UCSD-AML1 (cell line): ENCODE results near the gene CPTP.
A peak's percentile ranks its signal among the peaks of the same experiment; 100 is the strongest.
"Not testable (repeated sequence)": the region's sequence is repeated elsewhere in the genome, so short reads cannot be mapped to it uniquely, and the experiment has no call there.

Experiments used
- DNase-seq: peaks from one replicate; lab custom pipeline; 2025; ENCODE audit not compliant: unreplicated experiment; lab: John Stamatoyannopoulos, UW

CPTP gene

DNA sequence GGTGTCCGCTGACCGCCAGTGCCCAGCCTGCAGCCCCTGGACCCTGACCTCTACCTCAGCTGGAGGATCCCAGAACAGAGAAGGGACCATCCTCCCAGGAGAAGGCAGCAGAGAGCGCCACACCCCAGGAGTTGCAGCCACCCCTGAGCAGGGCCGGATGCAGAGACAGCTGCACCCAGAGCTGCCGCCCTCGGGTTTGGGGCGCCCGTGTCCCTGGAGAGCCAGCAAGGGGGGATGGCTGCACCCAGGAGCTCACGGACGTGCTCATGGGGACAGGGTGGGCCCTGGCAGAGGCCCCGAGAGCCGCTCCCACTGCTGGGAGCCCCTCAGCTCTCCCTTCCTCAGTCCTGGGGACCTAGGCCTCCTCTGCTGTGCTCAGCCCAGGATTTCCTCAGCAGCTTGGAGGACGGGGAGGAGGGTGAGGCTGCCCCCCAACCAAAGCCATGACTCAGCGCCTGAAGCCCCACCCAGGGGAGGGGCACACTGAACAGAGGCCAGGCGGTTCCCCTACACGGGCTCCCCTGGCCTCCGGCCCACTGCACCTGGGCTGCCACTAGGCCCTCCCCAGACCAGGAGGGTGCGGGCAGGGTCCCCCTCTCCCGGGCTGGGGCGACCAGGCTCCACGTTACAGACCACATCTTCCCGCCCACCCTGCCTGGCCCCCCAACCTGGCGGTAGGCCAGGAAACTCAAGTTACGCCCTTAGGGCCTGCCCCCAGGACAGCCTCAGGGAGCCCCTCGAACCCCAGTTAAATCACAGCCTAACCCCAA lies 19.1 kb upstream of the CPTP start:
- peak; percentile 47 for DNase-seq

DNA sequence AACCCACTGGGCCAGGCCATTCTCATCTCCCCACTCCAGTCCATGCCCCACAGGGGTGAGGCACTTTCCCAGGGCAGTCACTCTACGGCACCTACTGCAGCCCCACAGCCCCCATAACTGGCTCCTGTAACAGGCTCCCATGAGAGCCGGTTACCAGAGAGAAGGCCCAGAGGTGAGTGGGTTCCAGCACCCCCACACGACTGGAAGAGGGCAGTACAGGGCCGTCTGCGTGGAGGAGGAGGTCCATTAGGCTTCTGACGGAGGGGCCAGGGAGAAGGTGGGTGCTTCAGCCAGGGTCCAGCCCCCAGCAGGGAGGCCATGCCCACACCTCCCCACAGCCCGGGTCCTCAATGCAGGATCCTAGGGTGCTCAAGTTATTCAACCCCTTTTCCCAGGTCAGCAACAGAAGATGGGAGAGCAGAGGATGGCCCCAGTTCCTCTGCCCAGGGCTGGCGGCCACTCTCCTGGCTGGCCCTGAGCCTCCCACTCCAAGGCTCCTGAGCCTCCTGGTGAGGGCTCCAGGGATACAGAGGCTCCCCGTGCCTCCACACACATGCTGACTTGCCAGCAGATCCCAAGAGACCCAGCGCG lies 18.4 kb upstream of the CPTP start:
- no peak for DNase-seq

- no peak for DNase-seq
Measured at GRCh38 chr1:1306661-1307260, 17.8 kb upstream of the CPTP start.

- no peak for DNase-seq
Measured at GRCh38 chr1:1307261-1307922, 17.2 kb upstream of the CPTP start.

DNA sequence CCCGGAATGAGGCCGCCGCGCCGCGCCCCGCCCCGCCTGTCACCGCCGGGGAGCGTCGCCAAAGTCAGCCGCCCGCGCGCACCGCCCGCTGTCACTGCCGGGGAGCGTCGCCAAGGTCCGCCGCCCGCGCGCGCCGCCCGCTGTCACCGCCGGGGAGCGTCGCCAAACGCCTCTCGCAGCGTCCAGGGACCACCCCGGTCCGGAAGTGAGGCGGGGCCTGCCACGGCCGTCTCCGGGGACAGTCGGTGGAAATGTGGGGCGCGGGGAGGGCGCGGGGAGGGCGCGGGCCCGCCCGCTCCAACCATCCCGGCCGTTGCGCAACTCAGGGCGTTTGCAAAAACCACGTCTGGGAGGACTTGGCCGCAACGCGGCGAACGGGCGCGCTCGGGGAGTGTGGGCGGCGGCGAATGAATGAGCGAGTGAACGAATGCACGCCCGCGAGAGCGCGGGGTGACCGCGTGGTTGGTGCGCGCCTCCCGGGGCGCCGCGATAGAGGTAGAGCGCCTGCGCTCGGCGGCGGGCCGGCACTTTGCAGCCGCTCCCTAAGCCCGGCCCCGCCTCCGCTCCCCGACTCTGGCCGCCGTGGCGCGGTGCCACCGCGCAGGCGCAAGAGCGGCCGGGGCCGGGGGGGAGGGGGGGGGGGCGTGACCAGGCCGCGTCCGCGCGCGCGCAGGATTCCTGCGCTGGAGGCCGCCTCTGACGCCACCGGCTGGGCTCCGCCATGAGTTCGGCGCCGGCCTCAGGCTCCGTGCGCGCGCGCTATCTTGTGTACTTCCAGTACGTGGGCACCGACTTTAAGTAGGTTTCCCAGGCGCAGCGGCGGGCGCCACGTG lies 16.5 kb upstream of the CPTP start, which contains the start of the genes ACAP3 and PUSL1:
Gene ACAP3 (minus strand): TSS at position 8 of the 833 bp plus-strand sequence. CDS start 115 bp downstream, outside the sequence.
Gene PUSL1 (plus strand): TSS at position 675 of the 833 bp plus-strand sequence. CDS start 47 bp downstream, at position 722.
- peak; percentile 93 for DNase-seq

GRCh38 chr1:1308756-1309250 lies 15.8 kb upstream of the CPTP start:
- DNase-seq: no peak

DNA sequence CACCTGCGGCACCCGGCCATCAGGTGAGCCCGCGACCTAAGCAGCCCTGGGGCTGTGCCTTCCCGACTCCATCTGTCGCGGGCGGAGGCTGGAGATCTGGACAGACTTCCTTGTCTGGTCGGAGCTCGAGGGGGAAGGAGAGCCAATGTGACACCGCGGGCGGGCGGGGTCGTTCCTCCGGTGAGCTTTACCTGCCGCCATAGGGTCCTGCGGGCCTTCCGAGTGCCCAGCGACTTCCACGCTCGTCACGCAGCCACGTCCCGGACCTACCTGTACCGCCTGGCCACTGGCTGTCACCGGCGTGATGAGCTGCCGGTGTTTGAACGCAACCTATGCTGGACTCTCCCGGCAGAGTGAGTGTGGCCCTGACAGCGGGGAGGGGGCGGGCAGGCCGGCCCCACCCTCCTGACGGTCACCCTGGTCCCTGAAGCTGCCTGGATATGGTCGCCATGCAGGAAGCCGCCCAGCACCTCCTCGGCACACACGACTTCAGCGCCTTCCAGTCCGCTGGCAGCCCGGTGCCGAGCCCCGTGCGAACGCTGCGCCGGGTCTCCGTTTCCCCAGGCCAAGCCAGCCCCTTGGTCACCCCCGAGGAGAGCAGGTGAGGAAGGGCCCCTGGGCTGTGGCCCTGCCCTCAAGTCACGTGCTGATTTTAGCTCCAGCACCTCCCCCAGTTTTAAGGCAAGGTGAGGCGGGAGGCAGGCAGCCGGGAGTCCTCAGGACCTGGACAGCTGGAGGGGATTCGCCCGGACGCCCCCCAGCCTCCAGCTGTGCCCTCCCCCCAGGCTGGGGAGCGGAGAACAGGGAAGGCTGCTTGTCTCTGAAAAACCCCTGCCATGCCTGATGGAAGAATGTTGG lies 15.1 kb upstream of the CPTP start:
- no peak for DNase-seq

- no peak for DNase-seq
Measured at GRCh38 chr1:1310109-1310385, 14.6 kb upstream of the CPTP start.

DNA sequence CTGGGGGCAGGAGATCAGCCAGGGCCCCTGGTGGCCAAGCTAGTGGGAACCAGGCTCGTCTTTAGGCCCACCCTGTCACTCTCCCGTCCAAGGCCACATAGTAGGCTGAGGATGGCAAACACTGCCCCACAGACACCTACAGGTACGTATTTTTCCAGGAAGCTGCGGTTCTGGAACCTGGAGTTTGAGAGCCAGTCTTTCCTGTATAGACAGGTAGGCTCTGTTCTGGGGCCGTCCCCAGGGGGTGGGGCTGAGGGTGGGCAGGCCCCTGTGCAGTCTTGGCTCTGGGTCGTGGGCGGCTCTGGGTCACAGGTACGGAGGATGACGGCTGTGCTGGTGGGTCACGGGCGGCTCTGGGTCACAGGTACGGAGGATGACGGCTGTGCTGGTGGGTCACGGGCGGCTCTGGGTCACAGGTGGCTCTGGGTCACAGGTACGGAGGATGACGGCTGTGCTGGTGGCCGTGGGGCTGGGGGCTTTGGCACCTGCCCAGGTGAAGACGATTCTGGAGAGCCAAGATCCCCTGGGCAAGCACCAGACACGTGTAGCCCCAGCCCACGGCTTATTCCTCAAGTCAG lies 14.0 kb upstream of the CPTP start:
- no peak for DNase-seq

DNA sequence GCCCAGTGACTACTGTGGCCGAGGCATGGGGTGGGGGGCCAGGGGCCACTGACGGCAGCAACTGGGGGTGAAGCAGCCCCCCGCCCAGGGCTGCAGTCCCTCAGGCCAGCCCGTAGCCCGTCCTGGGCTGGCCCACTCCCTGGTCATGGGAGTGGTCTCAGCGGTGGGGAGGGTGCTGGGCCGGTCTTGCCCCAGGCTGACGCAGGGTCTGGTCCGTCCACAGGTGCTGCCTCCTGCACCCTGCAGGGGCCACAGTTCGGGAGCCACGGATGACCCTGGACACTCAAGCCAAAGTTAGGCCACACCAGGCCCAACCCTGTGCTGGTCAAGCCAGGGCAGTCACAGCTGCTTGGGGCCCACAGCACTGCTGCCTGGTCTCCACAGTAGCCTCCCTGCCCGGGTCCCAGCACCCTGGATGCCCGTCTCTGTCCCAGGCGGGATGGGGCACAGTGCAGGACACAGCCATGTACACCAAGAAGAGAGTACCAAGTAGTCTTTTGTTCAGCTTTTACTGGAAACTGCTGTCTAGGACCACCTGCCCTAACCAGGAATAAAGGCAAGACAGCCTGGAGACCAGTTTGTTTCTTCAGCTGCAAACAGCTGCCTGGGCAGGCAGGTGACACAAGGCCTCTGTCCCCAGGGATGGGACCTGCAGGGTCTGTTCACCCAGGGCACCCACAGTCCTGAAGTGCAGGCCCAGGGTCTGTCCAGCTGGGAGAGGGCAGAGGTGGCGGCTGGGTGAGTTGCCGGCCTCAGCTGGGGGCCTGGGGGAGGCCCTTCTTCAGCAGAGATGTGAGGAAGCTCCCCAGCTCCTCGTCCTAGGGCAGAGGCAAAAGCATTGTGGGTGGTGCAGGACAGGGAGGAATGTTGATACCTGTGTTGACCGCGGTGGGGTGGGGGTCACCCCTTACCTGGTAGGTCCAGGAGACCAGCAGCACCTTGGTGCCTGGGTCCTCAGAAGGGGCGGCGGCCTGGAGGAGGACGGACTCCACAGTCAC lies 13.2 kb upstream of the CPTP start:
- no peak for DNase-seq

DNA sequence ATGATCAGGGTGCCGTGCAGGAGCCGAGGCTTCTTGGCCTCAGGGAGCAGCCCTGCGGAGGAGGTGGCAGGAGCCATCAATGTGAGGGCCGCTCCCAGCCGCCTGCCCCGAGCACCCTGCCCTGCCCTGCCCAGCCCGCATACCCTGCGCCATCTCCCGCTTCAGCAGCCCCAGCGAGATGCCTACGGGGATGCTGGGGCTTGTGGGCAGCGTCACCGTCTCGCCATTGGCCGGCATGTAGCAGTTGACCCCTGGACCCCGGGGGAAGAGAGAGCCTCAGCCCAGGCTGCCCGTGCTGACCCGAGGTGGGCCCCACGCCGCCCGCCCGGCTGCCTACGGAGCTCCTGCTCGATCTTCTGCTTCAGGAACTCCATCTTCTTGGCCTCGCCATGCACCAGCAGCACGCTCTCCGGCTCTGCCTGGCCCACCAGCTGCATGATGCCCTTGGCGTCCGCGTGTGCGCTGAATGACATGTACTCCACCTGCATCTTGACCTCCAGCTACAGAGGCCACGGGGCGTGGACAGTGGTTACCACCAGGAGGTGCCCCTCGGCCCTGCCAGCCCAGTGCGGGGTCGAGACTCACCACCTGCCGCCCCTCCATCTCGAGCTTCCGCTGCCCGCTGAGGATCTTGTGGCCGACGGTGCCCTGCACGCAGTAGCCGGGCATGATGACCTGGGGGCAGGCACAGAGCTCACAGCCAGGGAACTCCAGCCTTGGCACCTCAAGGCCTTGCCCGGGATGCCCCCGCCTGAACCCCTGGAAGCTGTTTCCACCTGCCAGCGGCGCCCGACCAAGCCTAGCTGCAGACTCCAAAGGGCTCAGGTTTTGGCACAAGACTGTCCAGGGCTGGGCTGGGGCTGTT lies 11.9 kb upstream of the CPTP start:
- no peak for DNase-seq

DNA sequence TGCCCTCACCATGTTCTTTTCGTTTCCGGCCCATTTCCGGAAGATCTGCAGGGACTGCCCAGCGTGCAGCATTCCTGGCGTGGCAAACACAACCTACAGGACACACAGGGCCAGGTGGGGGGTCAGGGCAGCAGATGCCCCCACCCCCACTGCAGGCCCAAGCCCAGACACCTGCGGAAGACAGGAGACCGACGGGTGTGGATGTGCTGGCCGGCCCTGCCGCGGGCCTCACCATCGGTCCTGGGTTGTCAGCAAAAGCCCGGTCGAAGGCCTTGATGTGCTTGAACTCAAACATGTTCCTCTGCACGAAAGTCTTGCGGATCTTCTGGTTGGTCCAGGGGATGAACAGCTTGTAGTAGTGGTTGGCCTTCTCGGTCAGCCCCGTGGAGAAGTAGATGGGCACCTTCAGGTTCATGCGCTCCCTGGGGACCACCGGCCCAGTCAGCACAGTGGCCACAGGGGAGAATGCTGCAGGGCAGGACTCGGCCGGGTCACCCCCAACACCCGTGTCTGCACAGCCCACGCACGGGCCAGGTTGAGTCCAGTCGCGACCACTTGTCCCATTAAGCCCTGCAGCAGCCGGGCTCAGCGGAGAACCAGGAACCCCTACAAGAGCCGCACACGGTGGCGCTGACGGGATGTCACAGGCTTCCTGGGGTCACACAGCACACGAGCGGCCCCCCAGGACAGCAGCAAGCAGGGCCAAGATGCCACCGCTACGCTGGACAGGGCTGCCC lies 10.9 kb upstream of the CPTP start:
- DNase-seq: no peak

- DNase-seq: no peak
Measured at GRCh38 chr1:1314237-1314586, 10.4 kb upstream of the CPTP start.

- DNase-seq: no peak
Measured at GRCh38 chr1:1314678-1315335, 9.8 kb upstream of the CPTP start.

DNA sequence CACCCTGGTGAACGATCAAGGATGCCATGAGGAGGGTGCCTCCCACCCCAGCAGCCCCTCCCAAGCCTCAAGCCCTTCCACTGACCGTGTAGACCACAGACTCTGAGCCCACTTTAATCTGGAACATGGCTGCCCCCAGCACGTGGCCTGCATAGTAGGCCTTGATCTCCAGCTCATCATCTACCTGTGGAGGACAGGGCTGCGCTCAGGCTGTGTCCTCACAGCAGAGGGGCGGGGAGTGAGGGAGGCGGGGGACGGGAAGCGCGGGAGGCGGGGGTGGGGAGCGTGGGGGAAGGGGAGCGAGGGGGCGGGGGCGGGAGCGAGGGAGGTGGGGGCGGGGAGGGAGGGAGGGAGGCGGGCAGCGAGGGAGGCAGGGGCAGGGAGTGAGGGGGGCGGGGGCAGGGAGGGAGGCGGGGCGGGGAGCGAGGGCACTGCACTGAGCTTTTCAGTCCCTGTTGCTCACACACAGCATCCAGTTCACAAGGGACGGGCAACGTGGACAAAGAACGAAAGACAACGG lies 9.1 kb upstream of the CPTP start:
- no peak for DNase-seq

DNA sequence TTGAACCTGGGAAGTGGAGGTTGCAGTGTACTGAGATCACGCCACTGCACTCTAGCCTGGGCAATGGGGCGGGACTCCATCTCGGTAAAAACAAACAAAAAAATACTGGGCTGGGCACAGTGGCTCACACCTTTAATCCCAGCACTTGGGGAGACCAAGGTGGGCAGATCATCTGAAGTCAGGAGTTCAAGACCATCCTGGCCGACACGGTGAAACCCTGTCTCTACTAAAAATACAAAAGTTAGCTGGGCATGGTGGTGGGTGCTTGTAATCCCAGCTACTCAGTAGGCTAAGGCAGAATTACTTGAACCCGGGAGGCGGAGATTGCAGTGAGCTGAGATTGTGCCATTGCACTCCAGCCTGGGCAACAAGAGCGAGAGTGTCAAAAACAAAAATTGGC lies 8.4 kb upstream of the CPTP start:
- not testable (repeated sequence) for DNase-seq
